ENCODE data around the gene PHF13. TPM values are rescaled to one million over a fixed set of nuclear protein-coding genes. Genes with fewer than 3 reads are reported as not detected.
A peak's percentile ranks its signal among the peaks of the same experiment; 100 is the strongest.

The PHF13 gene
- polyA plus RNA-seq, 1 of the 3 experiments (the other 2 are of a cell fraction): 8.5 TPM

GRCh38 chr1:6577831-6578525 is 35.6 kb upstream of the PHF13 start:
- Histone ChIP-seq H3F3A (replicated peaks; ENCODE audit: insufficient read depth) (no peaks in the 10 kb centered on the region), H2AFZ (ENCODE audit: low read depth) (no peak overlapping the region), H3K27ac (ENCODE audit: low read depth in 2 of 2, low read length in 1 of 2) (no peak overlapping the region; a peak in 1 of 4 replicates), H3K4me2 (no peak overlapping the region), H3K9ac (no peak overlapping the region), H3K9me2 (no peaks in the 10 kb centered on the region), H3K4me1 (ENCODE audit: control insufficient read depth in 1 of 2, insufficient read depth in 2 of 2, low read depth in 1 of 2, low read length in 1 of 2) (peaks cover 14 to 32% of the 10 kb centered on the region in 2 experiments; a peak in 2 of 4 replicates), H3K27me3 (ENCODE audit: insufficient read depth) (no peaks in the 10 kb centered on the region), H3K4me3 (ENCODE audit: low read depth in 2 of 2, low read length in 1 of 2) (no peak overlapping the region), H3K36me3 (replicated peaks in 1 of 2; ENCODE audit: control insufficient read depth in 1 of 2, insufficient read depth in 2 of 2, low read length in 1 of 2) (peaks cover 0 to 2% of the 10 kb centered on the region in 2 experiments), H4K20me1 (ENCODE audit: insufficient read depth) (no peaks in the 10 kb centered on the region), H3K9me3 (no peaks in the 10 kb centered on the region), H3K79me2 (ENCODE audit: insufficient read depth) (peaks cover 26% of the 10 kb centered on the region)
- ChIA-PET CTCF (interaction anchor here (1.5 to 8.5 kb wide), 3 partner anchors 23 to 68 kb away, joined by 4 to 68 read pairs (median 5); partner anchors contain the start of genes NOL9 and TAS1R1), POLR2A (interaction anchor here (0.9 to 1.6 kb wide), 2 partner anchors 23 to 24 kb away, joined by 3 read pairs; partner anchors contain the start of genes KLHL21 and NOL9)
- TF ChIP-seq, protein P1, sequence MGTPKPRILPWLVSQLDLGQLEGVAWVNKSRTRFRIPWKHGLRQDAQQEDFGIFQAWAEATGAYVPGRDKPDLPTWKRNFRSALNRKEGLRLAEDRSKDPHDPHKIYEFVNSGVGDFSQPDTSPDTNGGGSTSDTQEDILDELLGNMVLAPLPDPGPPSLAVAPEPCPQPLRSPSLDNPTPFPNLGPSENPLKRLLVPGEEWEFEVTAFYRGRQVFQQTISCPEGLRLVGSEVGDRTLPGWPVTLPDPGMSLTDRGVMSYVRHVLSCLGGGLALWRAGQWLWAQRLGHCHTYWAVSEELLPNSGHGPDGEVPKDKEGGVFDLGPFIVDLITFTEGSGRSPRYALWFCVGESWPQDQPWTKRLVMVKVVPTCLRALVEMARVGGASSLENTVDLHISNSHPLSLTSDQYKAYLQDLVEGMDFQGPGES (IDR thresholded peaks at IDR 0.05; ENCODE audit: low read depth, low read length): no peak
- no peak for TF ChIP-seq POLR2AphosphoS5 (IDR thresholded peaks at IDR 0.05; ENCODE audit: low read depth, low read length)
- no peak for TF ChIP-seq RCOR1 (IDR thresholded peaks at IDR 0.05; ENCODE audit: low read length)
- no peak for TF ChIP-seq MEF2A (IDR thresholded peaks at IDR 0.05; ENCODE audit: borderline replicate concordance, low read depth)
- no peak for TF ChIP-seq FOXM1 (IDR thresholded peaks at IDR 0.05; ENCODE audit: low read depth)
- no peak for TF ChIP-seq EP300 (IDR thresholded peaks at IDR 0.05; ENCODE audit: borderline replicate concordance in 1 of 2, low read depth in 1 of 2, low read length in 1 of 2)
- no peak for TF ChIP-seq YY1 (IDR thresholded peaks at IDR 0.05; ENCODE audit: low read depth)
- peak; percentile 25 for DNase-seq
- 75% methylated on average over 5 of the region's 6 CpGs for WGBS (ENCODE audit: low lambda C conversion rate)

DNA sequence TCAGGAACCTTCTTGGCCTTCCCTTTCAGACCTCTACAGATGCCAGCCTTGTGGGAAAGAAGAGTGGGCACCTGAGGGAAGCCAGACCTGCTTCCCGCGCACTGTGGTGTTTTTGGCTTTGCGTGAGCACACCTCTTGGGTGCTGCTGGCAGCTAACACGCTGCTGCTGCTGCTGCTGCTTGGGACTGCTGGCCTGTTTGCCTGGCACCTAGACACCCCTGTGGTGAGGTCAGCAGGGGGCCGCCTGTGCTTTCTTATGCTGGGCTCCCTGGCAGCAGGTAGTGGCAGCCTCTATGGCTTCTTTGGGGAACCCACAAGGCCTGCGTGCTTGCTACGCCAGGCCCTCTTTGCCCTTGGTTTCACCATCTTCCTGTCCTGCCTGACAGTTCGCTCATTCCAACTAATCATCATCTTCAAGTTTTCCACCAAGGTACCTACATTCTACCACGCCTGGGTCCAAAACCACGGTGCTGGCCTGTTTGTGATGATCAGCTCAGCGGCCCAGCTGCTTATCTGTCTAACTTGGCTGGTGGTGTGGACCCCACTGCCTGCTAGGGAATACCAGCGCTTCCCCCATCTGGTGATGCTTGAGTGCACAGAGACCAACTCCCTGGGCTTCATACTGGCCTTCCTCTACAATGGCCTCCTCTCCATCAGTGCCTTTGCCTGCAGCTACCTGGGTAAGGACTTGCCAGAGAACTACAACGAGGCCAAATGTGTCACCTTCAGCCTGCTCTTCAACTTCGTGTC is 34.7 kb upstream of the PHF13 start:
- WGBS (ENCODE audit: low lambda C conversion rate): 88% methylated on average over 13 of the region's 14 CpGs
- H3F3A ChIP-seq (replicated peaks; ENCODE audit: insufficient read depth): no peaks in the 10 kb centered on the region
- CTCF ChIA-PET: interaction anchor here (1.0 to 8.5 kb wide), 3 partner anchors 24 to 32 kb away, joined by 3 to 68 read pairs (median 4); partner anchors contain the start of genes NOL9 and TAS1R1
- H3K4me2 ChIP-seq: peak overlapping the region; percentile 83
- no peak overlapping the region for H3K9ac ChIP-seq
- H3K4me3 ChIP-seq (ENCODE audit: low read depth in 2 of 2, low read length in 1 of 2): peak overlapping the region in 1 of 2 experiments; percentile 84; a peak in 2 of 4 replicates
- H3K27me3 ChIP-seq (ENCODE audit: insufficient read depth): no peaks in the 10 kb centered on the region
- H3K36me3 ChIP-seq (replicated peaks in 1 of 2; ENCODE audit: control insufficient read depth in 1 of 2, insufficient read depth in 2 of 2, low read length in 1 of 2): peaks cover 0 to 2% of the 10 kb centered on the region in 2 experiments
- peak overlapping the region; percentile 76 to 88; a peak in 3 of 4 replicates for H3K27ac ChIP-seq (ENCODE audit: low read depth in 2 of 2, low read length in 1 of 2)
- H3K9me2 ChIP-seq: no peaks in the 10 kb centered on the region
- H2AFZ ChIP-seq (ENCODE audit: low read depth): peak overlapping the region; percentile 93
- no peaks in the 10 kb centered on the region for H3K9me3 ChIP-seq
- POLR2A ChIA-PET: interaction anchor here (1.6 kb wide), 1 partner anchor 23 kb away, joined by 3 read pairs; the partner anchor contains the start of gene KLHL21
- H3K79me2 ChIP-seq (ENCODE audit: insufficient read depth): peaks cover 26% of the 10 kb centered on the region
- peaks cover 14 to 32% of the 10 kb centered on the region in 2 experiments; a peak in 2 of 4 replicates for H3K4me1 ChIP-seq (ENCODE audit: control insufficient read depth in 1 of 2, insufficient read depth in 2 of 2, low read depth in 1 of 2, low read length in 1 of 2)
- no peaks in the 10 kb centered on the region for H4K20me1 ChIP-seq (ENCODE audit: insufficient read depth)
- peak; percentile 43 for DNase-seq
- TF ChIP-seq CHD2 (IDR thresholded peaks at IDR 0.05; ENCODE audit: low read length, partially characterized antibody) (no peak), SMC3 (IDR thresholded peaks at IDR 0.05; ENCODE audit: low read depth, low read length) (no peak), GATA2 (CRISPR knock-in tag; IDR thresholded peaks at IDR 0.05) (no peak), FOXJ3 (CRISPR knock-in tag; IDR thresholded peaks at IDR 0.05) (no peak), TCF12 (IDR thresholded peaks at IDR 0.05) (no peak), POLR2AphosphoS5 (IDR thresholded peaks at IDR 0.05; ENCODE audit: low read depth, low read length) (no peak), FOSL2 (IDR thresholded peaks at IDR 0.05; ENCODE audit: borderline replicate concordance, low read depth) (no peak), NFIC (IDR thresholded peaks at IDR 0.05; ENCODE audit: borderline replicate concordance) (no peak), GABPA (IDR thresholded peaks at IDR 0.05; ENCODE audit: low read depth) (no peak), RCOR1 (IDR thresholded peaks at IDR 0.05; ENCODE audit: low read length) (no peak), PBX3 (IDR thresholded peaks at IDR 0.05) (no peak), FOXM1 (IDR thresholded peaks at IDR 0.05; ENCODE audit: low read depth) (no peak), SIN3A (IDR thresholded peaks at IDR 0.05; ENCODE audit: borderline replicate concordance, low read depth, low read length) (no peak), TAF1 (IDR thresholded peaks at IDR 0.05; ENCODE audit: borderline replicate concordance, low read depth, low read length) (no peak)
- TF ChIP-seq, protein P2, sequence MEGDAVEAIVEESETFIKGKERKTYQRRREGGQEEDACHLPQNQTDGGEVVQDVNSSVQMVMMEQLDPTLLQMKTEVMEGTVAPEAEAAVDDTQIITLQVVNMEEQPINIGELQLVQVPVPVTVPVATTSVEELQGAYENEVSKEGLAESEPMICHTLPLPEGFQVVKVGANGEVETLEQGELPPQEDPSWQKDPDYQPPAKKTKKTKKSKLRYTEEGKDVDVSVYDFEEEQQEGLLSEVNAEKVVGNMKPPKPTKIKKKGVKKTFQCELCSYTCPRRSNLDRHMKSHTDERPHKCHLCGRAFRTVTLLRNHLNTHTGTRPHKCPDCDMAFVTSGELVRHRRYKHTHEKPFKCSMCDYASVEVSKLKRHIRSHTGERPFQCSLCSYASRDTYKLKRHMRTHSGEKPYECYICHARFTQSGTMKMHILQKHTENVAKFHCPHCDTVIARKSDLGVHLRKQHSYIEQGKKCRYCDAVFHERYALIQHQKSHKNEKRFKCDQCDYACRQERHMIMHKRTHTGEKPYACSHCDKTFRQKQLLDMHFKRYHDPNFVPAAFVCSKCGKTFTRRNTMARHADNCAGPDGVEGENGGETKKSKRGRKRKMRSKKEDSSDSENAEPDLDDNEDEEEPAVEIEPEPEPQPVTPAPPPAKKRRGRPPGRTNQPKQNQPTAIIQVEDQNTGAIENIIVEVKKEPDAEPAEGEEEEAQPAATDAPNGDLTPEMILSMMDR (IDR thresholded peaks at IDR 0.05): no peak
- TF ChIP-seq, protein P3, sequence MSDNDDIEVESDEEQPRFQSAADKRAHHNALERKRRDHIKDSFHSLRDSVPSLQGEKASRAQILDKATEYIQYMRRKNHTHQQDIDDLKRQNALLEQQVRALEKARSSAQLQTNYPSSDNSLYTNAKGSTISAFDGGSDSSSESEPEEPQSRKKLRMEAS (IDR thresholded peaks at IDR 0.05; ENCODE audit: low read depth): no peak

Data from SK-N-SH (cell line).